Tibial nerve (tissue), 3 donors: Measurements from ENCODE around the gene UCP3.

Experiments
- POLR2A ChIP-seq, 2 donors: fragments of 450-650 bp; IDR thresholded peaks; one replicate each; pipeline ENCODE4 v1.6.1; 2017; ENCODE audit warnings: antibody characterized with exemption in 2 of 2, mild to moderate bottlenecking in 2 of 2, moderate library complexity in 2 of 2
- TF ChIP-seq, protein P1 (sequence below), 5 experiments: fragments of 200-600 bp in 3 of 5; fragments of 450-650 bp in 2 of 5; sonication (generic) in 3 of 5; IDR thresholded peaks; one replicate each; pipeline ENCODE4 v1.5.1; 2016 to 2019; ENCODE audit warnings: antibody characterized with exemption in 5 of 5, mild to moderate bottlenecking in 3 of 5, moderate library complexity in 2 of 5

DNA sequence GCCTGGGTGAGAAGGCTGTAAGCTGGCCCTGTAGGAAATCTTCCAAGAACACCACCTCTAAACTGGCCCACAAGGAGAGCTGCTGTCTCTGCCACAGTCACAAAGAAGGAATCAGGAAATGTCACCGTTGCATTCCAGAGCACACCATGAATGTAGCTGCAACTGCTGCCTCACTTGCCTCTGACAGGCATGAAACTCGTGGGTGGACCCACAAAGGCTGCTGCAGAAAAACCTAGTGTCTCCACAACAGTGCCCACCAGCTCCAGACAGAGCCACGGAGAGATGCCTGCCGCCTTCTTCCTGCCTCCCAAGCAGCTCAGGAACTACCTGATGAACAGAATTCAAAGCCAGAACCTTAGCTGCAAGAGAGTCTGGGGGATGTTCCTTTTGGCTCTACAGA is 47.6 kb downstream of the UCP3 start:
- TF ChIP-seq POLR2A (IDR thresholded peaks at IDR 0.05): no peak
- TF ChIP-seq, protein P1, sequence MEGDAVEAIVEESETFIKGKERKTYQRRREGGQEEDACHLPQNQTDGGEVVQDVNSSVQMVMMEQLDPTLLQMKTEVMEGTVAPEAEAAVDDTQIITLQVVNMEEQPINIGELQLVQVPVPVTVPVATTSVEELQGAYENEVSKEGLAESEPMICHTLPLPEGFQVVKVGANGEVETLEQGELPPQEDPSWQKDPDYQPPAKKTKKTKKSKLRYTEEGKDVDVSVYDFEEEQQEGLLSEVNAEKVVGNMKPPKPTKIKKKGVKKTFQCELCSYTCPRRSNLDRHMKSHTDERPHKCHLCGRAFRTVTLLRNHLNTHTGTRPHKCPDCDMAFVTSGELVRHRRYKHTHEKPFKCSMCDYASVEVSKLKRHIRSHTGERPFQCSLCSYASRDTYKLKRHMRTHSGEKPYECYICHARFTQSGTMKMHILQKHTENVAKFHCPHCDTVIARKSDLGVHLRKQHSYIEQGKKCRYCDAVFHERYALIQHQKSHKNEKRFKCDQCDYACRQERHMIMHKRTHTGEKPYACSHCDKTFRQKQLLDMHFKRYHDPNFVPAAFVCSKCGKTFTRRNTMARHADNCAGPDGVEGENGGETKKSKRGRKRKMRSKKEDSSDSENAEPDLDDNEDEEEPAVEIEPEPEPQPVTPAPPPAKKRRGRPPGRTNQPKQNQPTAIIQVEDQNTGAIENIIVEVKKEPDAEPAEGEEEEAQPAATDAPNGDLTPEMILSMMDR (IDR thresholded peaks at IDR 0.05): no peak
